ENCODE measurements around the gene ZNF789. TPM values are rescaled to one million over a fixed set of nuclear protein-coding genes. Genes with fewer than 3 reads are reported as not detected.
A peak's percentile ranks its signal among the peaks of the same experiment; 100 is the strongest.

The ZNF789 gene
- total and polyA plus RNA-seq, 9 of the 15 experiments (the other 6 are each of a cell fraction or from before 2014, with no cell fraction given) = 6.1 to 57.0 (median 24.8) TPM

DNA sequence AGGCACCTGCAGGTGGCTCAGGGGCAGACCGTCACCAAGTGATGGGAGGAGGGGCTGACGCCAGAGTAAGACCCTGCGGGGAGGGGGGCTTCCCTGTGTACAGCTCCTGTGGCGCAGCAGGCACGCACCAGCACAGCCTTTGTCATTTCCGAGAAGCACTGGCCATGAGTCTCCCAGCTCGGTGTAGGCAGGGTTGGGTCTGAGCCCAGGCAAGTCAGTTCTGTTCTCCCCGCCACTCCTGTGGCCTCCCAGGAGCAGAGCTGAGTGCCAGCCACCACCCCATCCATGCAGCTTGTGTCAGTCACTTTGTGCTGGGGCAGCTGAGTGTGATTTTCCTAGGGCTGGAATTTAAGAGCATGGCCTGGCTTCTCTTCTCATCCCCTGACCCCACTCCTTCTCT is 20.8 kb upstream of the ZNF789 start:
- H3K79me2 ChIP-seq (ENCODE audit: control insufficient read depth, insufficient read depth, low read length) = peaks cover 4% of the 10 kb centered on the region; the same call in 2 of the 3 replicates
- FAIRE-seq (no peak), ATAC-seq (no peak), DNase-seq (ENCODE audit: extremely low read depth in 1 of 4, low spot score in 3 of 4) (no peak)
- intact Hi-C loops (cut with micrococcal nuclease) = no loop called here
- ChIA-PET CTCF (ENCODE audit: low intra/inter-chr PET ratio) (no interaction called here), POLR2A (interaction anchor here (0.6 to 1.2 kb wide), 3 partner anchors 9 to 373 kb away, joined by 3 to 4 read pairs (median 4); no protein-coding TSS in a partner anchor)
- no peak overlapping the region for H3K27ac ChIP-seq (ENCODE audit: extremely low read depth, low read depth, low read length)
- peaks cover 0 to 13% of the 10 kb centered on the region in 2 experiments; a peak in 1 of 5 replicates for H3K4me1 ChIP-seq (replicated peaks in 1 of 2; ENCODE audit: control insufficient read depth in 2 of 2, insufficient read depth in 2 of 2, low read length in 2 of 2)
- H3K27me3 ChIP-seq (ENCODE audit: control insufficient read depth in 2 of 2, insufficient read depth in 2 of 2, low read length in 2 of 2) = no peaks in the 10 kb centered on the region
- H3K9ac ChIP-seq (ENCODE audit: insufficient read depth in 1 of 2, low read depth in 2 of 2, low read length in 2 of 2) = peak overlapping the region in 1 of 2 experiments; percentile 61; a peak in 1 of 4 replicates
- no TSS peak for BruUV-seq (replicated peaks)
- H3K9me1 ChIP-seq (ENCODE audit: control insufficient read depth, insufficient read depth, low read length) = no peaks in the 10 kb centered on the region
- no peak overlapping the region for H3K4me3 ChIP-seq
- in situ Hi-C loops (cut with MboI) = no loop called here
- H3K4me2 ChIP-seq (ENCODE audit: insufficient read depth, low read length) = no peak overlapping the region
- WGBS (ENCODE audit: insufficient coverage, low coverage, missing lambda C conversion rate) = 93% methylated on average over 8 of the region's 8 CpGs
- H4K20me1 ChIP-seq (replicated peaks; ENCODE audit: control insufficient read depth, insufficient read depth, low read length) = peaks cover 10% of the 10 kb centered on the region; the same call in 1 of the 2 replicates
- H3K36me3 ChIP-seq (ENCODE audit: control insufficient read depth, insufficient read depth, low read length) = peaks cover 98% of the 10 kb centered on the region
- TF ChIP-seq U2AF1 (optimal IDR thresholded peaks at IDR 0.05; ENCODE audit: low read depth, low read length) = no peak
- TF ChIP-seq TAF1 (IDR thresholded peaks at IDR 0.05; ENCODE audit: control insufficient read depth, extremely low read depth, insufficient read depth, low read length, severe bottlenecking) = no peak
- no peak for TF ChIP-seq ZNF780A (CRISPR knock-in tag; IDR thresholded peaks at IDR 0.05)
- TF ChIP-seq ZNF347 (CRISPR knock-in tag; IDR thresholded peaks at IDR 0.05; ENCODE audit: low read depth) = no peak
- TF ChIP-seq TCF7 (IDR thresholded peaks at IDR 0.05; ENCODE audit: borderline replicate concordance) = no peak
- no peak for TF ChIP-seq CREBBP (IDR thresholded peaks at IDR 0.05; ENCODE audit: low read depth, low read length)
- TF ChIP-seq SIX5 (IDR thresholded peaks at IDR 0.05; ENCODE audit: borderline replicate concordance in 1 of 2, insufficient read depth in 1 of 2, low read depth in 1 of 2, low read length in 2 of 2) = no peak
- TF ChIP-seq SMAD4 (CRISPR knock-in tag; conservative IDR thresholded peaks at IDR 0.05) = no peak
- TF ChIP-seq NEUROD1 (IDR thresholded peaks at IDR 0.05; ENCODE audit: borderline replicate concordance, low read depth, low read length, partially characterized antibody) = no peak
- TF ChIP-seq ZNF512 (tag; IDR thresholded peaks at IDR 0.05) = no peak
- TF ChIP-seq ELF1 (tag; IDR thresholded peaks at IDR 0.05) = no peak
- no peak for TF ChIP-seq KDM5B (IDR thresholded peaks at IDR 0.05; ENCODE audit: insufficient replicate concordance, low read depth, low read length)
- TF ChIP-seq HDAC2 (IDR thresholded peaks at IDR 0.05) = no peak
- TF ChIP-seq RREB1 (CRISPR knock-in tag; IDR thresholded peaks at IDR 0.05) = no peak
- no peak for TF ChIP-seq NRF1 (conservative IDR thresholded peaks at IDR 0.05 in 1 of 2, IDR thresholded peaks at IDR 0.05 in 1 of 2)
- no peak for TF ChIP-seq ZNF586 (CRISPR knock-in tag; conservative IDR thresholded peaks at IDR 0.05)
- no peaks in the 10 kb centered on the region for H3K9me3 ChIP-seq (replicated peaks; ENCODE audit: control insufficient read depth, insufficient read depth, low read depth, low read length)
- no peak overlapping the region for H2AFZ ChIP-seq (ENCODE audit: low read depth, low read length)

Measured in K562 (cell line).